HG02981 (cell line): Measurements from ENCODE around the gene PMP22.

Experiments used
- ATAC-seq: cut with Tn5 transposase; IDR thresholded peaks from one replicate; pipeline ENCODE4 v1.9.1; 2021; ENCODE audit warnings: mild to moderate bottlenecking, moderate library complexity; ENCODE audit not compliant: unreplicated experiment

Gene PMP22

DNA sequence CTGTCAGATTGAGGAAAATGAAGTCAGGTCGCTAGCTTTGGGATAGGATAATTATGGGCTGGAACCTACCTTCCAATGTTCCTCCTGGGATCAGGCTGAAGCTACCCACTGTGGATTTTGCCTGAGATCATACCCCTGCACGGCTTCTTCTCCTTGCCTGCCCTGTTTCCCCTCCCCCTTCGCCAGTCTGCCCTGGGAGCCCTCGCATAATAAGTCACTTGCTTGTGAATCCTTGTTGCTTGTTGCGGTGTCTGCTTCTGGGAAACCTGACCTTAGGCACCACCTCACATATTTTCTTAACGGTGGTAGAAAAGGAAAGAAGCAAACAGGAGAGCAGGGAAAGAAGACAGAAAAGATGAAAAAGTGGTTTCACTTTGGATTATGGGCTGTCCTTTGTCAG, 13.3 kb upstream of the PMP22 start:
- no peak for ATAC-seq

DNA sequence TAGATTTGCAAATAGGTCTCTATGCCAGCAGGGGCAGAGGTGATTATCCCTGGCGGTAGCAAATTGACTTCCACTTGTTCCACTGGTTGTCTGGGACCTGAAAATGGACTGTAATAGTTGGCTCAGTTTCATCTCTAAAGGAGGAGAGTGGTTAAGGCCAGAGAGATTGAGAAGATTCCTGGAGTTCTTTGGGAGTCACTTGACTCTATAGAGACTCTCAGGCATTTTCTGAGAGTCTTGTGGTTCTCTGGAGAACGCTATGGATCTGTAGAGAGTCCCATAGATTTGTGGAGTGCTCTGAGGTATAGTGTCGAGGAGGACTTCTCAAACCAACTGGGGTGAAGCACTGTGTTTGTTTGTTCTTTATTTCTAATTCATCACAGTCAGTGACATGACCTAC, 8.9 kb upstream of the PMP22 start:
- no peak for ATAC-seq

DNA sequence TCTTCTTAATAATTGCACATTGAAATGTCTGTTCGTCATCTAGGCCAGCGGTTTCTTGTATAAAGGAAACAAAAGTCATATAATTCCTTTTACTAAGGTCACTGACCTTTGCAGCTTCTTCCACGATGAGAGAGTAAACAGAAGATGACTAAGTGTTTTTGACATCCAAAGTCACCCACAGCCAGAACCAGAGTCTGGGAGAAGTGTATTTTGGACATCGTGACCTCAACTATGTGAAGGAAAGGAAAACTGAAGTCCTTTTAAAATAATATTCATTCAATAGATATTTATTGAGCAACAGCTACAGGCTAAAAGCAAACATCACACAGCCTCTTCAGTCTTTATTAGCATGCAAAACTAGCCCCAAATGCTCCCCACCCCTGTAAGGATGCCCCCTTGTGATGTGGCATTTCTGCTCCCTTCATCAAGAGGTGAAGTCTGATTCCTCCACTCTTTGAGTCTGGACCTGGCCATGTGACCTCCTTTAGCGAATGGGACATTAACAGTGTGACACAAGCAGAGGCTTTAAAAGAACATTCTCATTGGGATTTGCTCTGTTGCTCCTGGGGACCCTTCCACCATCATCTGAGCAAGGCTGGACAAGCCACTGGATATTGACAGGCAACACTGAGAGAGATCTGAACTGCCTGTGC, 8.1 kb upstream of the PMP22 start:
- no peak for ATAC-seq

DNA sequence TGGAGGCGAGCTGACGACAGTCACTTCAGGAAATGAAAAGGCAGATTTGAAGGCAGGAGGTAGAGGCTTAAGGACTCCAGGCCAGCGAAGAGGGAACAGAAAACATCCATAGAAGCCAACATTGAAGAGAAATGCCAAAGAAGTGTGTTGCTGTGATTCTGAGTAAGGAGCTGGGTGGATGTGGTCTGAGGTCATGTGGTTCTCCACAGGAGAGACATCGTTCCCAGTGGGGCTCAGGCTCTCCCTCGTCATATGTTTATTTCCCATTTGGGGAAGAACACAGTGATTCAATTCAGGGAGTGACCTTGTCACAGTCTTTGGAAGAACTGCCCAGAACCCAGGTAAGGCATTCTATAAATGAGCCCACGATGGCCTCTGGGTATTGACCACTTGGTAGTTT, 6.6 kb upstream of the PMP22 start:
- no peak for ATAC-seq

DNA sequence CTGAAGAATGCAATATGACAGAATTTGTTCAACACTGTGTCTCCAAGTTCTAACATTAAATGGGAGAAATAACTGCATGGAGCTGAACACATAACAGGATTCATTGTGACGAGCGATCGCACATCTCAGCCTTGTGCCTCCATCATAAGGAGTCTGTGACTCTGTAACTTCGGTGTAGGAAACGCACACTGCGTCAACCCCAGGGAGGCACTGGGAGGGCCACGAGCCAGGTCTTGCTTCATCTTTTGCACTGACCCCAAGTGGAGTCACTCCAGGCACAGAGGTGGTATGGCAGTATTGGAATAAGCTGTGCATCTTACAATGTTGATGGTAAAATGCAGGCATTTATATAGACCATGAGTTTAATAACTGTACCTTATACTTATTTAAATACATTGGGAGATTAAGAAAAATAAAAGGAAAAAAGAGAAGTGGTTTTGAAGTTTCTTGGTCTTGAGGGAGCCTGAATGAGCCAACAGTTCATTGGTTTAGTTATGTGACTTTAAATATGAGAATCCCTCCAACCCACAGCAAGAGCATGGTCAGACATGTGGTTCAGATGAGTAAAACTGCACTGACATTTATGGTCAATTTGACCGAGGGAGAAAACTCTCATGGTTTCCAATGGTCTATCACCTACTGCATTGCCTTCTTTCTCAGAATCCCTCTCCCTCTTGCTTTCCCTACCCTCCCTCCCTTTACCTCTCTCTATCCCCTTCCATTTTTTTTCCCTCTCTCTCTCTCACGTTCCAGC, 5.7 kb upstream of the PMP22 start:
- ATAC-seq, result no peak

DNA sequence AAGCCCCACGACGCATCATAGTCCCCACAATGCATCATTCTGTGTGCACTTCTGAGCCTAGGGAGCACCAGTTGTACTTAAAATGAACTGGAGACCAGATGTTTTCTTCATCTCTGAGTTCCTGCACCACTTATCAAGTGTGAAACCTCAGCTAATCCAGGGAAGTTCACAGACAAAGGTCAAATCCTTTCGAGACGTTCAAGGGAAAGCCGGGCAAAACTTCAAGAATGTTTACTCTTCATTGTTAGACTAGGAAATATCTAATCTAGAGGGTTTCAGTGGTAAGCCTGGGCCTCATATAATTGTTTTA, 4.6 kb upstream of the PMP22 start:
- ATAC-seq, result no peak

DNA sequence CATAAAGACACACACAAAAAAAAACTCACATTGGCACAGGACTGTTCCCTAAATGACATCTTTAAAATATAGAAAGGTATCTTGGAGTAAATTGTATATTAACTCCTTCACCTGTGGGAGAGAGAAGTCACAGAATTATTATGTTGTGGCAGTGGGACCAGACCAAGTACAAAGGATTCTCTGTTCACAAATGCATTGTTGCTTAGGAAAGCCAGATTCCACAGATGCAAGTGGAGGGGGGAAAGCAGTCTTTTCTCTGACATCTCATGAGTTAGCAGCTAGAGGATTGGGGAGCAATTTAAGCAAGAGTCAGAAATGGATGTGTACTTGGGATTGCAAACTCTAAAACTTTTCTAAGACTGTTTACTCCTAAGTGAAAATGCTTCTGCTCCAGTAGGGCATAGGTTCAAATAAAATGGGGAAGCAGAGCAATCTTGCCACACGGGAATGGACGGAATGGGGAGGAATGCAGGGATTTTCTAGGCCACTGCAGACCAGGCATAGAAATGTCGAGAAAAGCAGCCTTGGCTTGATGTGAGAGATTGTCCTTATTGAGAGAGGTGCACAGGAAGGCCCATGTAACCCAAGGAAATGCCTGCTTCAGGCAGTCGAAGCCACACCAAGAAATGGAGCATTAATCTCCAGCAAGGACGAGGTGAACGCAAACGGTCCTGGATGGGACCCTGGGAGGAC, 4.1 kb upstream of the PMP22 start:
- ATAC-seq, result no peak

DNA sequence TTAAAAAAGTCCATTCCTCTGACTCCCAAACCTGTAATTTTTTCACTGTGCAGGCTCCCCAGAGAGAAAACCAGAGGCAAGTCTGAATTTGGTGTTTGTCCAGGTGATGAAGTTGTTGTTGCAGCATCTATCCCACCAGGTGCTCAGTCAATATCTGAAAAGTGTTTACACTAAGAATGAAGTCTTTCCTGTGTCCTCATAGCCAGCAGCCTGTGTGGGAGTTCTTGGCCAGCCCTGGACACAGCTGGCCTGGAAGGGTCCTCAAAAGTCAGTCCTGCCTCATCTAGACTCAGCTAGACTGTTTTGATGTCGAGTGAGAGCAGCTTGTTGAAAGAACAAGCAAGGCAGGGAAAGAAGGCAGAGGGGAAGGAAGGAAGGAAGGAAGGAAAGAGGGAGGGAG, 3.3 kb upstream of the PMP22 start:
- no peak for ATAC-seq

DNA sequence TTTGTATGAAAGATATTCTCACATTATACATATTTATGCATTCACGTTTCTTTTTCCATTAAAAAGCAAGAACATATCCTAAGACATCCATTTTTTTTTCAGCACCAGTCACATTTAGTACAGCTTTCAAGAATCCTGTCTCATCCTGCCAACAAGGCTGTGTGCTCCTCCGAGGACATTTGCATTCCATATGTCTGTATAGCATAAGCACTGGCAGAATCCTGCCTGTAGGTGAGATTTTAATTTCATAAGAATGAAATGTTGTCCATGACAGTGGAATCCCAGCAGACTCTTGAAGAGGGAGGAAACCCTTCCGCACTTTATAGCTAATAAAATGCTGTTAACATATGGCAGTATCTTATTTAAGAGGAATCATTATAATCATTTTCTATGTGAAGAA, 2.9 kb upstream of the PMP22 start:
- no peak for ATAC-seq

DNA sequence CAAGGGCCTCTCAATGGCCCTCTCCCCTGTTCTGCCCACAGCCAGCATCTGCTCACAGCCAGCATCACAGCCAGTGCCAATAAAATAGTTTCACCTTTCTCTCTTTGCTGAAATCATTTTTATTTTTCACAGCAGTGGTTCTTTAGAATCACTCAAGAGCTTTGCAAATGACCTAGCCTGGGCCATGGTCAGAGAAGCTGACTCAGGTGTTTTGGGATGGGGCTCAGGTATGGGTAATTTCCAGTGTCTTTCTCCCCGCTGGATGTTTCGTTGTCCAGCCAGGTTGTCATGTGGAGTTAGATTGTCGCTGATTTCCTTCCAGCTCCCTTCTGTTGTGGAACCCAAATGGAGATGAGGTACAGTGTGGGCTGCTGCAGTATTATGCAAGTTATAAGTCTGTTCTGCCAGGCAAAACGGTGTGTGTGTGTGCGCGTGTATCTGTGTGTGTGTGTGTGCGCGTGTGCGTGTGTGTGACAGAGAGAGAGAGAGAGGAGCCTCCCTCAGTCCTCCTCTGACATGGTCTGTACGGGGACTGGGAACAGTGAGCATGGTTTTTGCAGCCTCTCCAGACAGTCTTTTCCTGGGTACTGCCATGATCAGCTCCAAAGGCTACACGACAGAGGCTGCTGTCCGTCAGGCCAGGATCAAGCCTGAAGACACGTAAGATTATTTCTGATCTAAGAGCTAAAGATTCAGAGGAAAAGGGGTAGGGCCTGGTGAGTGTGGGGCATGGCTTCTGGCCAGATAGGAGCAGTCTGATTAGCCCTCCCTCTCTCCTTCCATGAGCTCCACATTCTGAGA, 1.4 kb upstream of the PMP22 start:
- no peak for ATAC-seq

DNA sequence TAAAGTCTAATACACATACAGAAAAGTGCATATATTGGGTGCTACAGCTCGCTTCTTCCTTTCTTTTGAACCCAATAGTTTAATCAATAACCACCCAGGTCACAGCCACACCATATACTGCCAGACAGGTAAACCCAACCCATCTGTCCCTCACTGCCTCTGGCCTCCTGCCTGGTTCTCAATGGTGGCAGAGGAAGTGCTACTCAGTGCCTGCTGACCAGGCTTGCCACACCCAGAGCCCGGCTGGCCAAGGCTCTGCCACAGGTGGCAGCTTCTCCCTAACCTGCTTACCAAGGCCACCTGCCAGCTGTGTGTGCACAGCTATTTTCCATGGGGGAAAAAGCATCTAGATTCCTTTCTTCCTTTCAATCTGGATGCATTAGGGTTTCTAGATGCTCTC, 584 bp downstream of the PMP22 start:
- no peak for ATAC-seq

DNA sequence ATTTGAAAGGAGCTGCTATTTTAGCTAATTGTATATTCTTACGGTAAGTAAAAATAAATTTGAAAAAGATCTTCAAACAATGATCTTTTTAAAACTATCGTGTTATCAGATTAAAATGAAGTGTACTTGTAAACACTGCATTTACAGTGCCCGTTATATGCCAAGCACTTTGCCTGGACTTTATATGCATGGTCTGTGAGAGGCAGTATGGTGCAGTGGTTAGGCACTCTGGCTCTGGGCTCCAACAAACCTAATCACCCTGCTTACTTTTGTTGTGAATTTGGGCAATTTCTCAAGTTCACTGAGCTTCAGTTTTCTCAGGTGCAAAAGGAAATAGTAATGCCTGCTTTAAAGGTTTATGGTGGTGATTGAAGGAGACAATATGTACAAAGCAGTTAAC, 1.4 kb downstream of the PMP22 start:
- no peak for ATAC-seq

DNA sequence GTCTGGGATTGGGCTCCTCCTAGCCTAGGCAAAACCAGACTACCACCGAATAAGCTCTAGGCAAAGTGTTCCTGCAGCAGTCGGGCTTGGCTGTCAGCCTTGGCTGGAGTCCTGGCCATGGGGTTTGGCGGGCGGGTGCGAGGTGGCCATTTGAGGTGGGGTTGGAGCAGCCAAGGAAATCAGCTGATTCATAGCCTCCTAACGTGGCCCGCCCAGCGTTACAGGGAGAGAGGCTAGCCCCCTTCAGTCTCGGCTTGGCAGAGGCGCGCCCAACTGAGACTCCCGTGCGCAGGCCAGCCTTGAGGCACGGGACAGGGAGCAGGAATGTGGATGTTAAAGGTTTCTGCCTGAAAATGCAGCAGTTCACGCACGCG, 1.9 kb downstream of the PMP22 start:
- no peak for ATAC-seq

DNA sequence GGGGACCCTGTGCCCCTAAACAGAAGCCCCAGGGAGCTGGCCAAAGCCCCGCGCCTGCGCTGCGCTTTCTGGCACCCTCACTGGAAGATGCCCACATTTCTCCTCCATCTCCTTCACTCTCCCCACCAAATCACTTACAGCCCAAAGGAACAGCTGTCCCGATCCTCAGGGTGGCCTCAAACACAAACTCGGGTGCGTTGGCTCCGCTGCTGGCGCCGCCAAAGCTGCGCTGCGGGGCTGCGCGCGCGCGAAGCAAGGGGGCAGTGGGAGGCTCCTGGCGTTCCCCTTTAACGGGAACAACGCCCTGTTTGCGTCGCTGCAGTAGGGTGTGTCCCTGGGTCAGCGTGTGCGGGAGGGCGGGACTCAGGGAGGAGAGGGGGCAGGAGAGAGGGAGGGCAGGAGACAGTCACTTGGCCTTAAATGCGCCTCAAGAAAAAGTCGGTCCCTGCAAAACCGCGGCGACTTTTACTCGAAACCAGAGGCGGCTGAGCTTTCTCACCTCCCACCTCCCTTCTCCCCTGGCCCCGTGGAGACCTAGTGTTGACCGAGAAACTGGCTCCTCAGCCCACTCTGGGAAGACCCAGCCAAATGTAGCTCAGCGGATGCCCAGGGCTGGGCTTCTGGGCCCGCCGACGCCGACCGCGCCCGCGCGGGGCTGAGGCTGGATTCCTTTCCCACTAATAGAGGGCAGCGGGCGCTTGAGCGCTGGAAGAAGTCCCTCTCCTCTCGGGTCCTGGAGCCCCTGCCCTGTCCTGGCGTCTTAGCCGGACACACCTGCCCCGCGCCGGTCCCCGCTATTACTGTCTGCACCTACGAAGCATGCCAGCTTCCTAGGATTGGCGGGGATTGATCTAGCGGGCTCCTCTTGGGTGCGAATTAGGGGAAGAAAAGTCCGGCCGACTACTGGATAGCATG, 2.6 kb downstream of the PMP22 start:
- no peak for ATAC-seq

DNA sequence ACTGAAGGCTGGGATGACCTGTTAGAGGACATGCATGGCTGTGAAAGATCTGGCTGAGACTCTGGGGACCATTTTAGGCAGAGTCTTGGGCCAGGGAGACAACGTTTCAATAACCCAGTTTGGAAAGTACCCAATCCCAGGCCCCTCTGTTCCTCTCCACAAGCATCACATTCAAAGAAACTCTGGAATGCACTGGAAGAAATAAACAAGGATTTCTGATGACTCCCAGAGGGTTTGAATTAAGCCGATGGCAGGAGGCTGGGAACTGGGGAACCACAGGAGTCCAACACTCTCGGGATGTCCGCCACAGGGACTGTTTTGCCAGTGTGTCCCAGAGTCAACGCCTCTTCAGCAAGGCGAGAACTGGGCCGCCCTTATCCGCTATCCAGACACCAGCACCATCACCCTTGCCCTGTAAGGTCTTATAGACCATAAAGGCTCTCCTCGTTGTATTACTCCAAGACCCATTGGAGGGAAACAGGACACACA, 3.3 kb downstream of the PMP22 start:
- ATAC-seq, result no peak

DNA sequence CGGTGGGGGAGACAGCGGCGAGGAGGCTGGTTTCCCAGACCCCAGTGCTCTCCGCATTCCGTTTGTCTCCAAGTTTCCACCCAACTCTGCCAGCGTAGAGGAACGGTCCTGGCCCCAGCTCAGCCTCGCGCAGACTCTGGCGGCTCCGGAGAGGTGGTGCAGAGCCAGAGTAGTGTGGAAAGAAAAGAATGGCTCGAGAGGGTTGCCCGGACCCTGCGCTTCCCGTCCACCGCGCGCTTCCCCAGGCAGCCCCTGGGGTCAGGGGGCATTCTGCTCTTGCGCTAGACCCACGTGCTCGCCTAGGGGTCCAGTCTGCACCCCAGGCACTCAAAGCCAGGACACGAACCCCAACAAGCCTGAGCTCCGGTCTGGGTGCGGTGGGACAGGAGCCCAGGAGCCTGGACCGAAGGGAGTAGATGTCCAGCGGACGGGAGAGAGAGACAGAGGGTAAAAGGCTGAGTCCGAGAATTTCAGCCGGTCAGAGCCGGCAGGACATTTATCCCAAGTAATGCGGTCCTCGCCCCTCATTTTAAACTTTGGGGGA, 3.8 kb downstream of the PMP22 start:
- ATAC-seq, result no peak

DNA sequence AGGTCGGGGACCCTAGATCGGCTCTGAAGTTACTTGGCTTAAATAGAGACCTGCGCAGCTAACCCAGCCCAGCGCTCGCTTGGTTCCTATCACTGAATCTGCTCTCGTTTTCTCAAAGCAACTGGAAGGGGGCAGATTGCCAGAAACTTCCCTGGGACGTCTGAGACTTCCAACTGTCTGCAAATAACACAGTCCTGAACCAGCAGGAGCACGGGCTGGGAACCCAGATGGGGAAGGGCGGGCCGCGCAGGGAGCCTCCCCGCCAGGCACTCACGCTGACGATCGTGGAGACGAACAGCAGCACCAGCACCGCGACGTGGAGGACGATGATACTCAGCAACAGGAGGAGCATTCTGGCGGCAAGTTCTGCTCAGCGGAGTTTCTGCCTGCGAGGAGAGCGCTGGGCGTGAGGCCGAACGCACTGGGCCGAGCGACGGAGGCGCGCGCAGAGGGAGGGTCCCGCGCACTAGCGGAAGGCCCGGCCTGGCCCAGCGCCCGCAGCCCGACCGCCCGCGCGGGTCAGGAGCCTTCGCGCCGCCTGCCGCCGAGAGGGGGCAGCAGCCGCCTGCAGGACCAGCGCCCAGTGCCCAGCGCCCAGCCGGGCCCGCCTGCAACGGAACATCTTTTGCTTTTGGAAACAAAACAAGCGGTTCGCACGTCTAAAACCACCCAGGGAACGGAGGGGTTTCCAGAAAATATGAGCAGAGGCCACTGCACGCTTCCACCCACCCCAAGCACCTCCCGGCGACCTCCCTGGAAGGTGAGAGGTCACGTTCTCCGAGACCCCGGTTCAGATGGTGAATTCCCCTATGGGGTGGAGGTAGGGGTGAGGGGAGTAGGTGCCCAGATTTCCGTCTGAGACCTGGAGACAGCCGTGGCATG, 4.5 kb downstream of the PMP22 start:
- no peak for ATAC-seq

DNA sequence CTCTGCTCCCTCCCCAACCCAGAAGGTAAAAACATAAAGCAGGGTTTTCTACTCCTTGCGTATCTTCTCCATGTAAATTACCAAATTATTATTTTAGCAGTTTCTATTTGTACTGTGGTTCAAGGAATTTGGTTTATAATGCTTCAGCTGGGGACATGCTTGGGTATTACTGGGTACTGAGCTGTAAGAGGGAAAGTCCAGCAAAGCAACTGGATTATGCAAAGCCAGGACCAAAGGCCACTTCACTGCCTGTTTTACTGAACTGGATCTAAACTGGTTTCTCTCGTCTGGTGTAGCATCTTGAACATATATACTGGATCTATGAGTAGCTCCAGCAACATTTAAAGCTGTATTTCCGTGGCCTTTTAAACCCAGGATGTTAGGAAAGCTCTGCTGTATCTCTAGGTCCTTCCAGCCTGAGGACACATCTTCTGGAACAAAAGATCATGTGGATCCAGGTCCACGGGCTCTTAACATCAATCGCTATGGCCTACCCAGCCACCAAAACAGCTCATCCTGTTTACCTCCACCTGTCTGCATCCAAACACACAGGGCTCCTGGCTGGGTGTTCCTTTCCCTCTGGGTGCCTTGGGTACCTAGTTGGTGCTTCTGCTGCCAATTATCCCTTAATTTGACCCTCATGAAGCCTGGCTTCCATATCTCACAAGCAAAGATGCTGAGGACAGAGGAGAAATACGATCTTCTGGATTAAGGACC, 7.2 kb downstream of the PMP22 start:
- no peak for ATAC-seq
